GM23248 (cell line): ENCODE measurements around the gene GDI2. TPM values are rescaled to one million over a fixed set of nuclear protein-coding genes. Genes with fewer than 3 reads are reported as not detected.

Source experiments
- DNase-seq: peaks from one replicate; pipeline ENCODE4 v3.0.0-alpha.2; 2015
- H2AFZ ChIP-seq: fragments of 200-600 bp; sonication (generic); 2 replicates; pipeline ENCODE4 v1.6.1; 2016; ENCODE audit warnings: antibody characterized with exemption
- H3F3A ChIP-seq: fragments of 200-600 bp; sonication (generic); 2 replicates; pipeline ENCODE4 v1.6.1; 2016; ENCODE audit warnings: mild to moderate bottlenecking, antibody characterized with exemption, mixed run types; ENCODE audit not compliant: insufficient read depth
- H3K27ac ChIP-seq: fragments of 200-600 bp; sonication (generic); 2 replicates; pipeline ENCODE4 v1.5.1; 2016; ENCODE audit warnings: mild to moderate bottlenecking
- H3K27me3 ChIP-seq: fragments of 200-600 bp; sonication (generic); replicated peaks from 2 replicates; pipeline ENCODE4 v1.6.1; 2016; ENCODE audit warnings: mild to moderate bottlenecking; ENCODE audit not compliant: insufficient read depth
- H3K36me3 ChIP-seq: fragments of 200-600 bp; sonication (generic); 2 replicates; pipeline ENCODE4 v1.6.1; 2016; ENCODE audit warnings: low read depth, mild to moderate bottlenecking
- H3K4me1 ChIP-seq: fragments of 200-600 bp; sonication (generic); 2 replicates; pipeline ENCODE4 v1.6.1; 2016; ENCODE audit warnings: mild to moderate bottlenecking; ENCODE audit not compliant: insufficient read depth
- H3K4me2 ChIP-seq: fragments of 200-600 bp; sonication (generic); one replicate; pipeline ENCODE4 v1.6.1; 2016; ENCODE audit warnings: mild to moderate bottlenecking; ENCODE audit not compliant: unreplicated experiment
- H3K4me3 ChIP-seq: fragments of 200-600 bp; sonication (generic); 2 replicates; pipeline ENCODE4 v1.5.1; 2016; ENCODE audit warnings: mild to moderate bottlenecking
- H3K79me2 ChIP-seq: fragments of 200-600 bp; sonication (generic); 2 replicates; pipeline ENCODE4 v1.6.1; 2016; ENCODE audit warnings: mild to moderate bottlenecking; ENCODE audit not compliant: insufficient read depth
- H3K9ac ChIP-seq: fragments of 200-600 bp; sonication (generic); 2 replicates; pipeline ENCODE4 v1.6.1; 2016; ENCODE audit warnings: mild to moderate bottlenecking
- H3K9me2 ChIP-seq: fragments of 200-600 bp; sonication (generic); 2 replicates; pipeline ENCODE4 v1.6.1; 2016; ENCODE audit warnings: mixed run types, mild to moderate bottlenecking, moderate library complexity; ENCODE audit not compliant: insufficient read depth
- H3K9me3 ChIP-seq: fragments of 200-600 bp; sonication (generic); one replicate; pipeline ENCODE4 v1.6.1; 2017; ENCODE audit warnings: low read depth
- H4K20me1 ChIP-seq: fragments of 200-600 bp; sonication (generic); 2 replicates; pipeline ENCODE4 v1.6.0; 2016; ENCODE audit not compliant: insufficient read depth
- EZH2 ChIP-seq: fragments of 200-600 bp; sonication (generic); IDR thresholded peaks from 2 replicates; pipeline ENCODE4 v1.6.1; 2018; ENCODE audit warnings: antibody characterized with exemption, mild to moderate bottlenecking; ENCODE audit not compliant: insufficient read depth, poor library complexity, severe bottlenecking
- EZH2phosphoT487 ChIP-seq: fragments of 200-600 bp; sonication (generic); IDR thresholded peaks from 2 replicates; pipeline ENCODE4 v1.6.1; 2018; ENCODE audit warnings: antibody characterized with exemption, moderate library complexity, mild to moderate bottlenecking, low read depth; ENCODE audit not compliant: insufficient read depth
- WGBS, 2 experiments: methylation state at CpG; one replicate each; pipeline ENCODE4 v1.1.6; 2015 to 2017; ENCODE audit warnings: low lambda C conversion rate in 2 of 2, low coverage in 1 of 2; ENCODE audit errors: missing lambda C conversion rate in 2 of 2; 5-methylcytosine and 5-hydroxymethylcytosine counted together
- in situ Hi-C: fragments of 300-500 bp; cut with MboI; formaldehyde crosslinking; loops from 2 replicates; pipeline ENCODE4 v1.15.0; 2020
- polyA plus RNA-seq: library from polyadenylated mRNA; unstranded; fragments of >200 nt; fragmentation: Nextera tagmentation; extraction: Ambion mirVana; gene quantifications from 2 replicates; pipeline ENCODE4 v1.2.1, GENCODE V29; 2016
- total RNA-seq: library from RNA; depleted of rRNA; stranded (reverse); fragments of >200 nt; shearing (Covaris generic); gene quantifications from 2 replicates; pipeline ENCODE4 v1.2.3, GENCODE V29; 2014

Gene GDI2
- total and polyA plus RNA-seq, 2 experiments from 2014 or later, result 195 to 350 TPM

DNA sequence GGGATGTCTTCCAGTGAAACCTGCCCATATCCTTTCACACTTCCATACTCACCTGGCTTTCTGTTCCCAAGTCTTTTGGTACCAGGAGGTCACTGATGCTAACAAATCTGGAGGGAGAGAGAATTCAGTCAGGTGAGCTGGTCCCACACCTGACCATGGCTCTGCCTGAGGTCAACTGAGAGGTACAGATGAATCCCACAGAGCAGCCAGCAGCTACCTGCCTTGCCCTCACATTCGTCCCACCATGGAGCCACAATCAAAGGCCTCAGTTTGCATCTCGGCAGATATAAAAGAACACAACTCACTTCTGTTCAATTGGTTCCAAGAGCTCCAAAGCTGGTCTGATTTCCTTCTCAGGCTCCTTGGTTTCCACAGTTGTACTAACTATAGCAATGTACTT, 47.0 kb downstream of the GDI2 start:
- no peaks in the 10 kb centered on the region for H3K9me2 ChIP-seq
- no peak overlapping the region for H3K27ac ChIP-seq
- H3K9me3 ChIP-seq, result no peaks in the 10 kb centered on the region
- H3K79me2 ChIP-seq, result peaks cover 73% of the 10 kb centered on the region
- DNase-seq, result no peak
- no peak overlapping the region for H2AFZ ChIP-seq
- H4K20me1 ChIP-seq, result no peaks in the 10 kb centered on the region
- no peaks in the 10 kb centered on the region for H3K27me3 ChIP-seq
- H3F3A ChIP-seq, result peaks cover 72% of the 10 kb centered on the region
- peaks cover 82% of the 10 kb centered on the region for H3K36me3 ChIP-seq
- TF ChIP-seq EZH2phosphoT487, result no peak
- TF ChIP-seq EZH2, result no peak
- in situ Hi-C loops, result no loop called here
- no peaks in the 10 kb centered on the region for H3K4me1 ChIP-seq
- H3K9ac ChIP-seq, result no peak overlapping the region
- no peak overlapping the region for H3K4me3 ChIP-seq
- no peak overlapping the region for H3K4me2 ChIP-seq
- 97 to 100% methylated on average over 1 to 2 of the region's 2 CpGs for WGBS, 2 experiments

DNA sequence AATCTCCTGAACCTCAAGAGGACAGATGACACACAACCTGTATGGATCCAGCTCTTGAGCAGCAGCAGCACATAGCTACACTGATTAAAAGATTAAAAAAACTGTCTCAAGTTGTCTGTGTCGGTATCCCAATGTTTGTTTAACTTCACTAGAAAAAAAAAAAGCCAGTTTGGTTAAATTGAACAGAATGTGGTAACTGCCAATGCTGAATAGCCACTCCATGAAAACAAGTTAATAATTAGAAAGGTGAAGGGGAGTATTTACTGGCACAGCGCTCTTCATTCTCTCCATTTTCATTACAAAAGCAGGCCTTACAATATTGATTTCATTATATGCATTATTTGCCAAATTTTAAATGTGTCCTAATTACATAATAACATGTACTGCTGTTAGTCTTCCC, 47.6 kb downstream of the GDI2 start:
- H3K4me1 ChIP-seq, result no peaks in the 10 kb centered on the region
- no peak overlapping the region for H3K9ac ChIP-seq
- H3K27ac ChIP-seq, result no peak overlapping the region
- no peak overlapping the region for H2AFZ ChIP-seq
- H3K27me3 ChIP-seq, result no peaks in the 10 kb centered on the region
- in situ Hi-C loops, result no loop called here
- TF ChIP-seq EZH2phosphoT487, result no peak
- no peak for TF ChIP-seq EZH2
- H3K79me2 ChIP-seq, result peaks cover 67% of the 10 kb centered on the region
- H4K20me1 ChIP-seq, result no peaks in the 10 kb centered on the region
- H3F3A ChIP-seq, result peaks cover 75% of the 10 kb centered on the region
- no peaks in the 10 kb centered on the region for H3K9me2 ChIP-seq
- H3K4me2 ChIP-seq, result no peak overlapping the region
- DNase-seq, result no peak
- H3K9me3 ChIP-seq, result no peaks in the 10 kb centered on the region
- 75 to 96% methylated on average over 2 of the region's 2 CpGs for WGBS, 2 experiments
- H3K4me3 ChIP-seq, result no peak overlapping the region
- H3K36me3 ChIP-seq, result peaks cover 87% of the 10 kb centered on the region

DNA sequence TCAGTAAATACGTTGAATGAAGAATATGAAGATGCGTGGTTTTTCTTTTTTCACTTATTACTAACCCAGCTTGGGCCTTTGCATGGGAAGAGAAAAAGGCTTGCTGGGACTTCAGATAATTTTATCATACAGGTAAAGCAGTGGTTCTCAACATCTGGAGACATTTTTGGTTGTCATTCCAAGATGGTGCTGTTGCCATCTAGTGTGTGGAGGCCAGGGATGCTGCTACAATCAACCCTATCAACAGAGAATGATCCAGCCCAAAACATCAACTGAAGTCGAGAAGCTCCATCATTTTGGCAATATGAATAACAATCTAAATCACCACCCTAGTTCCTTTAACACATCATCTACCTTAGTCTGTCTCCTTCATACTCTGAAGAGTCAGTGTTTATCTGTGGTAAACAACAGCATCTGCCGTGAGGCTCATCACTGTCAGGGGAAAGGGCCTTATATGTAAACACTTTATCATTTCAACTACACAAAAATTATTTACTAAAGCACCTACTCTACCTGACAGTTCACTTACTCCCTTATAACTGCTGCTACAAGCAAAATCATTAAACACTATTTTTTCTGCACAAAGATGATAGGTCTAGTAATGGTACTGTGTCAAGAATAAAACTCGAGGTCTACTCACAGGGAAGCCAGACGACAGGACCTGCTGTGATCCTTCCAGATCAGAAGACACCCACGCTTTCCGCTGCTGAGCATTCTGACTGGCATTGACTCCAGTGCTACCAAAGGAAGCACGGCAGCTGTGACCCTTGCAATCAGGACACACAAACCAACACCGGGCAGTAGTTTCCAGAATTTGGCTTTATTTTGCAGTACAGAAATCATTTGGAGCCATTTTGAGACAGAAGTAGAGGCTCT, 48.6 kb downstream of the GDI2 start:
- Histone ChIP-seq H3K4me2 (no peak overlapping the region), H4K20me1 (no peaks in the 10 kb centered on the region), H3K27ac (no peak overlapping the region), H2AFZ (no peak overlapping the region), H3K36me3 (peaks cover 94% of the 10 kb centered on the region), H3K27me3 (no peaks in the 10 kb centered on the region), H3F3A (peaks cover 85% of the 10 kb centered on the region), H3K79me2 (peaks cover 58% of the 10 kb centered on the region), H3K9ac (no peak overlapping the region), H3K4me3 (no peak overlapping the region), H3K9me3 (no peaks in the 10 kb centered on the region), H3K4me1 (no peaks in the 10 kb centered on the region), H3K9me2 (no peaks in the 10 kb centered on the region)
- TF ChIP-seq EZH2 (no peak), EZH2phosphoT487 (no peak)
- no peak for DNase-seq
- in situ Hi-C loops, result no loop called here
- 90 to 91% methylated on average over 10 of the region's 10 CpGs for WGBS, 2 experiments

DNA sequence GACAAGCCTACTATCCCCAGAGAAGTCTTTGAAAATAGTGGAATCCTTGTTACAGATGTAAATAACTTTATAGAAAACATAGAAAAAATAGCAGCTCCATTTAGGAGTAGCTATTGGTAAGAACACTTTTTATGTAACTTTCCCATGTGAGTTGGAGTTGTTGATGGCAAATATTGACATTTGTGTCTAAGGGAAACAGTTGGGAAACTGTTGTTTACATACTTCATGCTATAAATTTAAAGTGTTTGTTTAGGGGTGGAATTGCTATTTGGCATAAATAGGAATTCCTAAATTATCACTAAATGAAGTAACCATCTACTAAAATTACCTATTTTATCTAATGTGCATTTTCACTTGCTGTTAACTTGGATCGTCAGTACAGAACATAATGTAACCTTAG, 50.7 kb downstream of the GDI2 start:
- no peaks in the 10 kb centered on the region for H3K9me3 ChIP-seq
- no peak overlapping the region for H2AFZ ChIP-seq
- DNase-seq, result no peak
- no peak overlapping the region for H3K4me3 ChIP-seq
- no peaks in the 10 kb centered on the region for H3K9me2 ChIP-seq
- 91 to 96% methylated on average over 1 of the region's 1 CpG for WGBS, 2 experiments
- no peak overlapping the region for H3K9ac ChIP-seq
- H3K4me1 ChIP-seq, result no peaks in the 10 kb centered on the region
- H3F3A ChIP-seq, result peaks cover 93% of the 10 kb centered on the region
- in situ Hi-C loops, result no loop called here
- H3K27ac ChIP-seq, result no peak overlapping the region
- no peak overlapping the region for H3K4me2 ChIP-seq
- TF ChIP-seq EZH2phosphoT487 (no peak), EZH2 (no peak)
- no peaks in the 10 kb centered on the region for H4K20me1 ChIP-seq
- peaks cover 40% of the 10 kb centered on the region for H3K79me2 ChIP-seq
- peaks cover 94% of the 10 kb centered on the region for H3K36me3 ChIP-seq
- H3K27me3 ChIP-seq, result no peaks in the 10 kb centered on the region

DNA sequence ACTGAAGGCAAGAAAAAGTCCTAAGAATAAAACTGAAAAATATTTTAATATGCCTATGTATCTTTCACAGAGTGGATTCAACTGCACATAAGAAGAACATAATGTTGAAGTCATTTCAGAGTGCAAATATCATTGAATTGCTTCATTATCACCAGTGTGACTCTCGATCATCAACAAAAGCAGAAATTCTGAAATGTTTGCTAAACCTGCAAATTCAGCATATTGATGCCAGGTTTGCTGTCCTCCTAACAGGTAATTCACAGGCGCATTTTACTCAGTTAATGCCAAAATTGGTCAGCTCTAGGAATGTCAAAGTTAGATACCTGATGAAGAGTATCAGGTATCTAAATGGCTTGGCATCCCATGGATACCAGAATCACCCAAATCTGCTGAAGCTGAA, 52.0 kb downstream of the GDI2 start:
- Histone ChIP-seq H3K4me1 (no peaks in the 10 kb centered on the region), H2AFZ (no peak overlapping the region), H3K36me3 (peaks cover 93% of the 10 kb centered on the region), H3K4me2 (no peak overlapping the region), H3F3A (peaks cover 94% of the 10 kb centered on the region), H4K20me1 (no peaks in the 10 kb centered on the region), H3K9ac (no peak overlapping the region), H3K9me3 (no peaks in the 10 kb centered on the region), H3K27me3 (no peaks in the 10 kb centered on the region), H3K4me3 (no peak overlapping the region), H3K9me2 (no peaks in the 10 kb centered on the region), H3K27ac (no peak overlapping the region), H3K79me2 (peaks cover 27% of the 10 kb centered on the region)
- WGBS, 2 experiments, result 98% methylated on average over 2 of the region's 2 CpGs
- in situ Hi-C loops, result no loop called here
- no peak for DNase-seq
- TF ChIP-seq EZH2 (no peak), EZH2phosphoT487 (no peak)
